Measurements from ENCODE around the gene HERC4. TPM values are rescaled to one million over a fixed set of nuclear protein-coding genes. Genes with fewer than 3 reads are reported as not detected.

HERC4 gene
- total and polyA plus RNA-seq, 8 donors, result 11.2 to 30.7 (median 14.1) TPM

GRCh38 chr10:67924136-67924535 is 150.9 kb downstream of the HERC4 start:
- no peak for DNase-seq
- intact Hi-C loops (cut with DNase I), result no loop called here
- no peaks in the 10 kb centered on the region for H3K4me1 ChIP-seq
- H3K36me3 ChIP-seq, result peaks cover 0 to 5% (median 3%) of the 10 kb centered on the region in 3 donors
- 77 to 90% methylated on average over 3 of the region's 3 CpGs for whole genome bisulfite sequencing, 2 donors
- TF ChIP-seq CTCF (IDR thresholded peaks at IDR 0.05), result no peak
- no peaks in the 10 kb centered on the region for H3K9me3 ChIP-seq
- no peak overlapping the region for H3K27ac ChIP-seq
- no peak overlapping the region for H3K4me3 ChIP-seq
- no peak for ATAC-seq
- H3K27me3 ChIP-seq, result no peaks in the 10 kb centered on the region
- no peak for FAIRE-seq

- FAIRE-seq (no peak), DNase-seq (no peak), ATAC-seq (no peak)
- WGBS, 2 donors, result 90 to 93% methylated on average over 5 of the region's 5 CpGs
- no peak overlapping the region for H3K27ac ChIP-seq
- no peaks in the 10 kb centered on the region for H3K27me3 ChIP-seq
- H3K36me3 ChIP-seq, result peaks cover 0 to 5% (median 3%) of the 10 kb centered on the region in 3 donors
- H3K9me3 ChIP-seq, result no peaks in the 10 kb centered on the region
- intact Hi-C loops (cut with DNase I), result no loop called here
- TF ChIP-seq CTCF (IDR thresholded peaks at IDR 0.05), result no peak
- H3K4me1 ChIP-seq, result no peaks in the 10 kb centered on the region
- no peak overlapping the region for H3K4me3 ChIP-seq
Measured at GRCh38 chr10:67923551-67923950, 151.5 kb downstream of the HERC4 start.

GRCh38 chr10:67921065-67921464 is 154.0 kb downstream of the HERC4 start:
- peaks cover 0 to 7% (median 3%) of the 10 kb centered on the region in 3 donors for H3K36me3 ChIP-seq
- 88 to 100% methylated on average over 1 of the region's 1 CpG for WGBS, 2 donors
- intact Hi-C loops (cut with DNase I), result no loop called here
- no peak for ATAC-seq
- DNase-seq, result no peak
- no peak overlapping the region for H3K27ac ChIP-seq
- no peak for TF ChIP-seq CTCF (IDR thresholded peaks at IDR 0.05)
- no peaks in the 10 kb centered on the region for H3K27me3 ChIP-seq
- H3K4me3 ChIP-seq, result no peak overlapping the region
- FAIRE-seq, result no peak
- H3K9me3 ChIP-seq, result no peaks in the 10 kb centered on the region
- H3K4me1 ChIP-seq, result no peaks in the 10 kb centered on the region

- FAIRE-seq, result no peak
- no peak overlapping the region for H3K27ac ChIP-seq
- 71 to 78% methylated on average over 1 of the region's 1 CpG for WGBS, 2 donors
Measured at GRCh38 chr10:67917679-67918078, 157.4 kb downstream of the HERC4 start.

More at GRCh38 chr10:67917679-67918078, 157.4 kb downstream of the HERC4 start:
- intact Hi-C loops (cut with DNase I), result no loop called here
- Histone ChIP-seq H3K36me3 (peaks cover 0 to 25% (median under 1%) of the 10 kb centered on the region in 3 donors), H3K4me1 (no peaks in the 10 kb centered on the region), H3K4me3 (no peak overlapping the region), H3K9me3 (no peaks in the 10 kb centered on the region), H3K27me3 (no peaks in the 10 kb centered on the region)
- TF ChIP-seq CTCF (IDR thresholded peaks at IDR 0.05), result no peak
- no peak for DNase-seq
- ATAC-seq, result no peak
